ENCODE results near the gene KLHL35. TPM values are rescaled to one million over a fixed set of nuclear protein-coding genes. Genes with fewer than 3 reads are reported as not detected.

KLHL35 gene
- total RNA-seq, 1 donor from 2014 or later: 0.55 TPM

DNA sequence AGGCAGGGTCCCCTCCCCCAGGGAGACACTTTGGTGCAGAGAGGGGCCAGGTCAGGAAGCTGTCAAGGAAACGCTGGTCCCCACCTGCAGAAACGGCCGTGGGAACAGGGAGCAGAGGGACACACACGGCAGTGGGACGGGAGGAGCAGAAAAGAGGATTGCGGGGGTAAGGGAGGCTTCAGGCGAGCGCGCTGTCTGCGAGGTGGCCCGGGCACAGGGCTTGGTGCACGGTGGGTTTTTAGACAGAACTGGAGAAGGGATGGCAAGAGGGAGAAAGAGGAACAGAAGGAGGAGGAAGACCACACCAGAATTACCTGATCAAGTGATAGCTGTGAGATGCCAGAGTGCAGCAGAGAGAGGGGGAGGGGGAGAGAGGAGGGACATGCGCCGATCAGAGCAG is 6.0 kb upstream of the KLHL35 start:
- no peak for DNase-seq (ENCODE audit: low spot score, unreplicated experiment)
- H3K27me3 Mint-ChIP-seq: peaks cover 20% of the 10 kb centered on the region
- no peak overlapping the region for H3K4me3 Mint-ChIP-seq (ENCODE audit: low read depth)
- H3K36me3 Mint-ChIP-seq (ENCODE audit: insufficient read depth): no peaks in the 10 kb centered on the region
- H3K9me3 Mint-ChIP-seq (ENCODE audit: low read depth): no peaks in the 10 kb centered on the region
- TF ChIP-seq, protein P1, sequence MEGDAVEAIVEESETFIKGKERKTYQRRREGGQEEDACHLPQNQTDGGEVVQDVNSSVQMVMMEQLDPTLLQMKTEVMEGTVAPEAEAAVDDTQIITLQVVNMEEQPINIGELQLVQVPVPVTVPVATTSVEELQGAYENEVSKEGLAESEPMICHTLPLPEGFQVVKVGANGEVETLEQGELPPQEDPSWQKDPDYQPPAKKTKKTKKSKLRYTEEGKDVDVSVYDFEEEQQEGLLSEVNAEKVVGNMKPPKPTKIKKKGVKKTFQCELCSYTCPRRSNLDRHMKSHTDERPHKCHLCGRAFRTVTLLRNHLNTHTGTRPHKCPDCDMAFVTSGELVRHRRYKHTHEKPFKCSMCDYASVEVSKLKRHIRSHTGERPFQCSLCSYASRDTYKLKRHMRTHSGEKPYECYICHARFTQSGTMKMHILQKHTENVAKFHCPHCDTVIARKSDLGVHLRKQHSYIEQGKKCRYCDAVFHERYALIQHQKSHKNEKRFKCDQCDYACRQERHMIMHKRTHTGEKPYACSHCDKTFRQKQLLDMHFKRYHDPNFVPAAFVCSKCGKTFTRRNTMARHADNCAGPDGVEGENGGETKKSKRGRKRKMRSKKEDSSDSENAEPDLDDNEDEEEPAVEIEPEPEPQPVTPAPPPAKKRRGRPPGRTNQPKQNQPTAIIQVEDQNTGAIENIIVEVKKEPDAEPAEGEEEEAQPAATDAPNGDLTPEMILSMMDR (IDR thresholded peaks at IDR 0.05; ENCODE audit: unreplicated experiment): no peak
- H3K27ac Mint-ChIP-seq: no peak overlapping the region
- no peaks in the 10 kb centered on the region for H3K4me1 Mint-ChIP-seq (ENCODE audit: low read depth)

- Mint-ChIP-seq H3K27ac (no peak overlapping the region), H3K36me3 (ENCODE audit: insufficient read depth) (no peaks in the 10 kb centered on the region), H3K4me3 (ENCODE audit: low read depth) (no peak overlapping the region), H3K4me1 (ENCODE audit: low read depth) (no peaks in the 10 kb centered on the region), H3K9me3 (ENCODE audit: low read depth) (no peaks in the 10 kb centered on the region), H3K27me3 (peaks cover 26% of the 10 kb centered on the region)
- DNase-seq (ENCODE audit: low spot score, unreplicated experiment): no peak
- TF ChIP-seq, protein P1 (IDR thresholded peaks at IDR 0.05; ENCODE audit: unreplicated experiment): no peak
Measured at GRCh38 chr11:75437966-75438659, 5.1 kb upstream of the KLHL35 start.

DNA sequence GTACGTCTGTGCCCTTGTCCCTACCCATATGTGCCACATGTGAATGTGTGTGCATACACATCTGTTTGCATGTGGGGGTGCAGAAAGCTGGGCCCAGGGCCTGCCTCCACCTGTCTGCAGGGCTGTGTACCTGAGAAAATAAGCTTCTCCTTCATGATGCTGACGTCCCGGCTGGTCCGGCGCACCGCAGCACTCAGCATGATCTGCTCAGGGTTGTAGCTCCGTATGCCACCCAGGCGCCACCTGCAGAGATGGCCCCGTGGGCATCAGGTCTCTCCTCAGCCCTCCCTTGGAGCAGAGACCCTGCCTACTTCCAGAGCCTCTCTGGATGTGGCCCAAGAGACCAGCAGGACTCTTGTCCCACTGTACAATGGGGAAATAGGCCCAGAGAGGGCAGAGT is 3.8 kb upstream of the KLHL35 start:
- peaks cover 39% of the 10 kb centered on the region for H3K27me3 Mint-ChIP-seq
- no peak overlapping the region for H3K4me3 Mint-ChIP-seq (ENCODE audit: low read depth)
- H3K36me3 Mint-ChIP-seq (ENCODE audit: insufficient read depth): no peaks in the 10 kb centered on the region
- TF ChIP-seq, protein P1 (IDR thresholded peaks at IDR 0.05; ENCODE audit: unreplicated experiment): no peak
- DNase-seq (ENCODE audit: low spot score, unreplicated experiment): no peak
- no peaks in the 10 kb centered on the region for H3K9me3 Mint-ChIP-seq (ENCODE audit: low read depth)
- H3K27ac Mint-ChIP-seq: no peak overlapping the region
- H3K4me1 Mint-ChIP-seq (ENCODE audit: low read depth): no peaks in the 10 kb centered on the region

DNA sequence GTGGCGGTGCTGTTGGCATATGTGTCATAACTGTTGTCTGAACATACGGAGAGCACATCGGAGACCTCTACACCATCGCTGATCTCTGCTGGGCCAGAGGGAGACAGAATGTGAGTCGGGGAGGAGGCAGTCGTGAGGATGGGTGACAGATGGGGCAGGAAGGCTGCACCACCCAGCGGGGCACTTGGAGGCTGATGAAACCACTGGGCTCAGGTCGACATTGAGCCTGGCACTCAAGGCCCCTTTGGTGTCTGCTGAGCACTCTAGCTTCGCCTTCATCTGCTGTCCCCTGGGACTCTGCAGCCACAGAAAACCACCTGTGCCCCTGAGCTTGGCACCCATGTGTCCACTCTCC is 2.5 kb upstream of the KLHL35 start:
- Mint-ChIP-seq H3K36me3 (ENCODE audit: insufficient read depth) (no peaks in the 10 kb centered on the region), H3K9me3 (ENCODE audit: low read depth) (no peaks in the 10 kb centered on the region), H3K4me3 (ENCODE audit: low read depth) (no peak overlapping the region), H3K27ac (no peak overlapping the region), H3K27me3 (peaks cover 51% of the 10 kb centered on the region), H3K4me1 (ENCODE audit: low read depth) (peaks cover 2% of the 10 kb centered on the region)
- DNase-seq (ENCODE audit: low spot score, unreplicated experiment): no peak
- TF ChIP-seq, protein P1 (IDR thresholded peaks at IDR 0.05; ENCODE audit: unreplicated experiment): no peak

- Mint-ChIP-seq H3K4me3 (ENCODE audit: low read depth) (no peak overlapping the region), H3K27ac (no peak overlapping the region), H3K9me3 (ENCODE audit: low read depth) (no peaks in the 10 kb centered on the region), H3K4me1 (ENCODE audit: low read depth) (peaks cover 2% of the 10 kb centered on the region), H3K27me3 (peaks cover 53% of the 10 kb centered on the region), H3K36me3 (ENCODE audit: insufficient read depth) (no peaks in the 10 kb centered on the region)
- TF ChIP-seq, protein P1 (IDR thresholded peaks at IDR 0.05; ENCODE audit: unreplicated experiment): no peak
- no peak for DNase-seq (ENCODE audit: low spot score, unreplicated experiment)
Measured at GRCh38 chr11:75434886-75435570, 2.0 kb upstream of the KLHL35 start.

Data from progenitor cell of endocrine pancreas (in vitro differentiated cells).